DOHH2 (cell line): ENCODE results near the gene PHLDB2.

Experiments
- CTCF ChIP-seq: fragments of 200-600 bp; sonication (generic); IDR thresholded peaks from one replicate; pipeline ENCODE4 v1.5.1; 2014; ENCODE audit warnings: antibody characterized with exemption, mild to moderate bottlenecking, low read depth, low read length; ENCODE audit not compliant: poor library complexity, severe bottlenecking
- EZH2phosphoT487 ChIP-seq: fragments of 200-600 bp; sonication (generic); IDR thresholded peaks from 2 replicates; pipeline ENCODE4 v1.6.1; 2017; ENCODE audit warnings: borderline replicate concordance, mild to moderate bottlenecking, antibody characterized with exemption, low read length, moderate library complexity, mixed read lengths

GRCh38 chr3:112001526-112001925 lies 142.5 kb downstream of the PHLDB2 start:
- TF ChIP-seq CTCF (no peak), EZH2phosphoT487 (no peak)
